ENCODE measurements around the gene ZBTB16.

Gene ZBTB16

GRCh38 chr11:114058026-114058706 is 1.3 kb upstream of the ZBTB16 start:
- H3K4me3 ChIP-seq, result no peak overlapping the region
- no peak overlapping the region for H3K9ac ChIP-seq (ENCODE audit: insufficient read length)
- H3K36me3 ChIP-seq (ENCODE audit: insufficient read depth, low read length), result no peaks in the 10 kb centered on the region
- no peak overlapping the region for H3K27ac ChIP-seq
- H3K9me3 ChIP-seq (ENCODE audit: low read depth, low read length), result no peaks in the 10 kb centered on the region
- no peak for DNase-seq (ENCODE audit: low read depth, low spot score)
- no peak for TF ChIP-seq EZH2 (IDR thresholded peaks at IDR 0.05)
- TF ChIP-seq FOXP2 (optimal IDR thresholded peaks at IDR 0.05; ENCODE audit: control extremely low read depth, extremely low read length, insufficient read depth), result no peak
- no peak for TF ChIP-seq POLR2AphosphoS5 (IDR thresholded peaks at IDR 0.05; ENCODE audit: borderline replicate concordance, low read depth, low read length)

DNA sequence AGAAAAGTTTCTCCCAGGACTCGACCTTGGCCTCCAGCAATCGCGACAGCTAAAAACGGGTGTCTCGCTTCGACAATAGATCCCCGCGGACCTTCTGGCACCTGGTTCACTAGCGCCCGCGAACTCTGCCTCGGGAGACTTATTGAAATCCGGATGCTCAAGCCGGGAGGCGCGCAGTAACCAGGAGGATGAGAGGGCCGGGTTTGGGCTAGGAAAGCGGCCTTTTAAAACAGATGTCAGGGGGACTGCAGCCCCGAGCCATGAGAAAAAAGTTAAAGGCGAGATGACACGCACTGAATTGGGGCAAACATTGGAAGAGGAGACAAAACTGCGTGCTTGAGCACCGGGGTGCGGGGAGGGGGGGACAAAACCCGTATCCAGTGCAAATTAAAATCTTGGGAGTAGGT is 637 bp upstream of the ZBTB16 start:
- Histone ChIP-seq H3K9me3 (ENCODE audit: low read depth, low read length) (no peaks in the 10 kb centered on the region), H3K27ac (no peak overlapping the region), H3K9ac (ENCODE audit: insufficient read length) (no peak overlapping the region), H3K36me3 (ENCODE audit: insufficient read depth, low read length) (no peaks in the 10 kb centered on the region), H3K4me3 (no peak overlapping the region)
- TF ChIP-seq POLR2AphosphoS5 (IDR thresholded peaks at IDR 0.05; ENCODE audit: borderline replicate concordance, low read depth, low read length) (no peak), FOXP2 (optimal IDR thresholded peaks at IDR 0.05; ENCODE audit: control extremely low read depth, extremely low read length, insufficient read depth) (no peak), EZH2 (IDR thresholded peaks at IDR 0.05) (no peak)
- DNase-seq (ENCODE audit: low read depth, low spot score), result no peak

- no peak for DNase-seq (ENCODE audit: low read depth, low spot score)
These were observed 477 bp downstream of the ZBTB16 start for GRCh38 chr11:114059984-114060391.

DNA sequence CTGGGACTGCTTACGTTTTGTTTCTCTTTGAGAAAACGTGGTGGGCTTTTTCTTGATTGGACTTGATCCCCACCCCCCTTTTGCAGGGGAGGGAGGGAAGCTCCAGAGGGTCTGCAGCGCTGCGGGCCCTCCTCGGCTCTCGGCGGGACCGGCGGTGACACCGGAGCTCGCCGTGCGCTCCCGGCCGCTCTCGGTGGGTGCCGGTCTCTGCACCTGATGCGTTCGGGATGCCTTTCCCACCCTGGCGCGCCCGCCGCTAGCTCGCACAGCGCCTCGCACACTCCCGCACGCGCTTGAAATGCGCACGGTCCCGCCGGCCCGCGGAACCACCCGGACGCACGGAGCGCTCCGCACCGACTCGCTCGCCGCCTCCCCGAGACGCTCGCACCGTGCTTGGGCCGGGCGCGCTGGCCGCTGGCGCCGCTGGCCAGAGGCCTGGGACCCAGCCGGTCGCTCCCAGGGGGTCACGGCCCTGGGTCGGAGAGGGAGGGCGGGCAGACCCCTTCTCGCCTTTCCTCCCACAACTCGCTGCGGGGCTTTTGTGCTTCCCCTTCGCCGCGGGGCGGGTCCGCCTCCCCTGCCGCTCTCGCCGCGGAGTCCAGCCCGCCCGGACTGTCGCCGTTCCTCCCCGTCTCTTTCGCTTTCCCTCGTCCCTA is 1.0 kb downstream of the ZBTB16 start:
- H3K27ac ChIP-seq, result no peak overlapping the region
- no peaks in the 10 kb centered on the region for H3K9me3 ChIP-seq (ENCODE audit: low read depth, low read length)
- TF ChIP-seq EZH2 (IDR thresholded peaks at IDR 0.05) (no peak), POLR2AphosphoS5 (IDR thresholded peaks at IDR 0.05; ENCODE audit: borderline replicate concordance, low read depth, low read length) (no peak), FOXP2 (optimal IDR thresholded peaks at IDR 0.05; ENCODE audit: control extremely low read depth, extremely low read length, insufficient read depth) (no peak)
- no peak for DNase-seq (ENCODE audit: low read depth, low spot score)
- H3K9ac ChIP-seq (ENCODE audit: insufficient read length), result no peak overlapping the region
- H3K36me3 ChIP-seq (ENCODE audit: insufficient read depth, low read length), result no peaks in the 10 kb centered on the region
- H3K4me3 ChIP-seq, result peak overlapping the region; percentile 79

More at GRCh38 chr11:114059984-114060391, 477 bp downstream of the ZBTB16 start:
- no peaks in the 10 kb centered on the region for H3K36me3 ChIP-seq (ENCODE audit: insufficient read depth, low read length)
- H3K9me3 ChIP-seq (ENCODE audit: low read depth, low read length), result no peaks in the 10 kb centered on the region
- H3K4me3 ChIP-seq, result peak overlapping the region; percentile 79
- H3K27ac ChIP-seq, result no peak overlapping the region
- H3K9ac ChIP-seq (ENCODE audit: insufficient read length), result no peak overlapping the region
- TF ChIP-seq POLR2AphosphoS5 (IDR thresholded peaks at IDR 0.05; ENCODE audit: borderline replicate concordance, low read depth, low read length) (no peak), EZH2 (IDR thresholded peaks at IDR 0.05) (no peak), FOXP2 (optimal IDR thresholded peaks at IDR 0.05; ENCODE audit: control extremely low read depth, extremely low read length, insufficient read depth) (no peak)

- no peak for DNase-seq (ENCODE audit: low read depth, low spot score)
- TF ChIP-seq EZH2 (IDR thresholded peaks at IDR 0.05) (peak; percentile 20), POLR2AphosphoS5 (IDR thresholded peaks at IDR 0.05; ENCODE audit: borderline replicate concordance, low read depth, low read length) (no peak)
- Histone ChIP-seq H3K36me3 (ENCODE audit: insufficient read depth, low read length) (no peaks in the 10 kb centered on the region), H3K9ac (ENCODE audit: insufficient read length) (no peak overlapping the region), H3K27ac (no peak overlapping the region), H3K9me3 (ENCODE audit: low read depth, low read length) (no peaks in the 10 kb centered on the region), H3K4me3 (peak overlapping the region; percentile 79)
These were observed 1.7 kb downstream of the ZBTB16 start for GRCh38 chr11:114061048-114061680.

DNA sequence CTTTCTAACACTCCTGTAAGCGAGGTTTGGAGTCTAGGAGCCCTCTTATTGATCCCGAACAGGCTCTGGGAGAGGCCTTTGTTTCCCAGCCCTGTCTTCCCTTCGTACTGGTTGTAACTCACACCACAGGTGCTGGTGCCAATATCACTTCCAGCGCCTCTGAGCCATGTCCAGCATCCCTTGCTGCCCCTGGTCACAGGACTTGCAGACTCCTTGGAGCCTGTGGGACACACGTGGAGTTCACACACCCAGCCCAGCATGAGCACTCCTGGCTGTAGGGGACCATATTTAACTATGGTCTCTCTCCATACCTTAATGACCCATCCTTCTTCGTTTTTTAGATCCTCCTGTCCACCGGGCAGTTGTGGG is 2.2 kb downstream of the ZBTB16 start:
- TF ChIP-seq POLR2AphosphoS5 (IDR thresholded peaks at IDR 0.05; ENCODE audit: borderline replicate concordance, low read depth, low read length) (no peak), EZH2 (IDR thresholded peaks at IDR 0.05) (no peak), FOXP2 (optimal IDR thresholded peaks at IDR 0.05; ENCODE audit: control extremely low read depth, extremely low read length, insufficient read depth) (no peak)
- H3K9ac ChIP-seq (ENCODE audit: insufficient read length), result no peak overlapping the region
- H3K4me3 ChIP-seq, result peak overlapping the region; percentile 79; the same call in 1 of the 2 replicates
- no peak overlapping the region for H3K27ac ChIP-seq
- H3K36me3 ChIP-seq (ENCODE audit: insufficient read depth, low read length), result no peaks in the 10 kb centered on the region
- no peak for DNase-seq (ENCODE audit: low read depth, low spot score)
- H3K9me3 ChIP-seq (ENCODE audit: low read depth, low read length), result no peaks in the 10 kb centered on the region

- TF ChIP-seq POLR2AphosphoS5 (IDR thresholded peaks at IDR 0.05; ENCODE audit: borderline replicate concordance, low read depth, low read length) (no peak), EZH2 (IDR thresholded peaks at IDR 0.05) (no peak), FOXP2 (optimal IDR thresholded peaks at IDR 0.05; ENCODE audit: control extremely low read depth, extremely low read length, insufficient read depth) (no peak)
- no peak for DNase-seq (ENCODE audit: low read depth, low spot score)
- H3K9me3 ChIP-seq (ENCODE audit: low read depth, low read length), result no peaks in the 10 kb centered on the region
- no peak overlapping the region for H3K27ac ChIP-seq
- H3K4me3 ChIP-seq, result no peak overlapping the region
- H3K36me3 ChIP-seq (ENCODE audit: insufficient read depth, low read length), result no peaks in the 10 kb centered on the region
- H3K9ac ChIP-seq (ENCODE audit: insufficient read length), result no peak overlapping the region
These were observed 2.8 kb downstream of the ZBTB16 start for GRCh38 chr11:114062272-114062671.

- Histone ChIP-seq H3K27ac (no peak overlapping the region), H3K9ac (ENCODE audit: insufficient read length) (no peak overlapping the region), H3K9me3 (ENCODE audit: low read depth, low read length) (no peaks in the 10 kb centered on the region), H3K36me3 (ENCODE audit: insufficient read depth, low read length) (no peaks in the 10 kb centered on the region), H3K4me3 (no peak overlapping the region)
- TF ChIP-seq POLR2AphosphoS5 (IDR thresholded peaks at IDR 0.05; ENCODE audit: borderline replicate concordance, low read depth, low read length) (no peak), FOXP2 (optimal IDR thresholded peaks at IDR 0.05; ENCODE audit: control extremely low read depth, extremely low read length, insufficient read depth) (no peak)
- no peak for DNase-seq (ENCODE audit: low read depth, low spot score)
These were observed 3.8 kb downstream of the ZBTB16 start for GRCh38 chr11:114063149-114063828.
